H9 (cell line): ENCODE measurements around the gene CDYL2. TPM values are rescaled to one million over a fixed set of nuclear protein-coding genes. Genes with fewer than 3 reads are reported as not detected.

Source experiments
- DNase-seq: peaks from one replicate; pipeline ENCODE4 v3.0.0-alpha.2; 2017
- H2AFZ ChIP-seq: one replicate; pipeline ENCODE4 v1.6.1; 2013; ENCODE audit warnings: mild to moderate bottlenecking, low read length, control low read depth, moderate library complexity
- H2AK5ac ChIP-seq: 2 replicates; pipeline ENCODE4 v1.6.1; 2013; ENCODE audit warnings: low read length, control low read depth, mixed read lengths; ENCODE audit not compliant: insufficient read length
- H2BK120ac ChIP-seq: one replicate; pipeline ENCODE4 v1.6.1; 2013; ENCODE audit warnings: low read depth, mild to moderate bottlenecking, low read length, control low read depth, inconsistent platforms; ENCODE audit not compliant: poor library complexity, severe bottlenecking
- H2BK12ac ChIP-seq: 2 replicates; pipeline ENCODE4 v1.6.1; 2013; ENCODE audit warnings: low read length, control low read depth, mixed read lengths, low read depth; ENCODE audit not compliant: insufficient read length
- H2BK15ac ChIP-seq: 2 replicates; pipeline ENCODE4 v1.6.1; 2013; ENCODE audit warnings: low read depth, low read length, control low read depth
- H2BK20ac ChIP-seq: one replicate; pipeline ENCODE4 v1.6.1; 2013; ENCODE audit warnings: low read depth, mild to moderate bottlenecking, low read length, control low read depth, inconsistent platforms; ENCODE audit not compliant: poor library complexity, severe bottlenecking
- H2BK5ac ChIP-seq: 2 replicates; pipeline ENCODE4 v1.6.1; 2013; ENCODE audit warnings: low read length, control low read depth, mixed read lengths; ENCODE audit not compliant: insufficient read length
- H3K14ac ChIP-seq: 2 replicates; pipeline ENCODE4 v1.6.1; 2013; ENCODE audit warnings: low read length, control low read depth; ENCODE audit not compliant: insufficient read depth
- H3K18ac ChIP-seq: 2 replicates; pipeline ENCODE4 v1.6.1; 2013; ENCODE audit warnings: low read depth, mild to moderate bottlenecking, mixed read lengths, low read length, control low read depth; ENCODE audit not compliant: insufficient read length
- H3K23ac ChIP-seq: 2 replicates; pipeline ENCODE4 v1.6.1; 2013; ENCODE audit warnings: low read length, control low read depth, mixed read lengths, low read depth; ENCODE audit not compliant: insufficient read length
- H3K23me2 ChIP-seq: 2 replicates; pipeline ENCODE4 v1.6.1; 2013; ENCODE audit warnings: low read depth, mild to moderate bottlenecking, mixed read lengths, low read length, control low read depth; ENCODE audit not compliant: insufficient read length, poor library complexity, severe bottlenecking
- H3K27ac ChIP-seq: 2 replicates; pipeline ENCODE4 v1.5.1; 2013; ENCODE audit warnings: low read length, control low read depth, mixed read lengths, low read depth; ENCODE audit not compliant: insufficient read length
- H3K27me3 ChIP-seq: 2 replicates; pipeline ENCODE4 v1.6.1; 2013; ENCODE audit warnings: low read length, control low read depth, inconsistent platforms; ENCODE audit not compliant: insufficient read depth
- H3K4ac ChIP-seq: 2 replicates; pipeline ENCODE4 v1.6.1; 2013; ENCODE audit warnings: low read depth, mild to moderate bottlenecking, control low read depth, inconsistent platforms, low read length, moderate library complexity
- H3K4me1 ChIP-seq: 2 replicates; pipeline ENCODE4 v1.6.1; 2013; ENCODE audit warnings: low read length, control low read depth, inconsistent platforms; ENCODE audit not compliant: insufficient read depth
- H3K4me2 ChIP-seq: 2 replicates; pipeline ENCODE4 v1.6.1; 2013; ENCODE audit warnings: low read length, control low read depth, mixed read lengths; ENCODE audit not compliant: insufficient read length, insufficient read depth
- H3K56ac ChIP-seq: 2 replicates; pipeline ENCODE4 v1.6.1; 2013; ENCODE audit warnings: low read depth, mild to moderate bottlenecking, mixed read lengths, low read length, control low read depth; ENCODE audit not compliant: insufficient read length
- H3K79me1 ChIP-seq: 2 replicates; pipeline ENCODE4 v1.6.1; 2013; ENCODE audit warnings: low read depth, mild to moderate bottlenecking, moderate library complexity, low read length, control low read depth, inconsistent platforms; ENCODE audit not compliant: insufficient read depth, poor library complexity, severe bottlenecking
- H3K79me2 ChIP-seq: 2 replicates; pipeline ENCODE4 v1.6.1; 2013; ENCODE audit warnings: low read length, control low read depth, inconsistent platforms; ENCODE audit not compliant: insufficient read depth
- H3K9ac ChIP-seq: 2 replicates; pipeline ENCODE4 v1.6.1; 2013; ENCODE audit warnings: low read length, control low read depth, mixed read lengths; ENCODE audit not compliant: insufficient read length; ENCODE audit errors: extremely low read depth
- H3K9me3 ChIP-seq: one replicate; pipeline ENCODE4 v1.6.1; 2013; ENCODE audit warnings: low read depth, low read length, inconsistent platforms; ENCODE audit not compliant: control insufficient read depth
- H3T11ph ChIP-seq: one replicate; pipeline ENCODE4 v1.6.1; 2013; ENCODE audit warnings: mild to moderate bottlenecking, low read length, control low read depth, inconsistent platforms
- H4K20me1 ChIP-seq: one replicate; pipeline ENCODE4 v1.6.1; 2013; ENCODE audit not compliant: control insufficient read depth, insufficient read length, insufficient read depth
- H4K5ac ChIP-seq: 2 replicates; pipeline ENCODE4 v1.6.1; 2013; ENCODE audit warnings: low read depth, mild to moderate bottlenecking, mixed read lengths, low read length, control low read depth; ENCODE audit not compliant: insufficient read length
- H4K8ac ChIP-seq: replicated peaks from 2 replicates; pipeline ENCODE4 v1.6.1; 2013; ENCODE audit warnings: low read length, control low read depth, mixed read lengths, low read depth; ENCODE audit not compliant: insufficient read length
- H4K91ac ChIP-seq: 2 replicates; pipeline ENCODE4 v1.6.1; 2013; ENCODE audit warnings: low read depth, mild to moderate bottlenecking, moderate library complexity, mixed read lengths, low read length, control low read depth; ENCODE audit not compliant: insufficient read length
- H3K27ac Mint-ChIP-seq, 3 experiments: 2 replicates in 2 of 3; 3 replicates in 1 of 3; pipeline ENCODE4 v1.8.0; 2020 to 2021; ENCODE audit warnings: mixed read lengths in 3 of 3, mild to moderate bottlenecking in 1 of 3, moderate library complexity in 1 of 3
- H3K27me3 Mint-ChIP-seq: 2 replicates; pipeline ENCODE4 v1.8.0; 2021; ENCODE audit warnings: low read depth, mild to moderate bottlenecking, moderate library complexity, mixed read lengths
- H3K36me3 Mint-ChIP-seq, 3 experiments: 2 replicates in 2 of 3; 3 replicates in 1 of 3; pipeline ENCODE4 v1.8.0; 2020 to 2021; ENCODE audit warnings: low read depth in 3 of 3, mixed read lengths in 3 of 3; ENCODE audit not compliant: insufficient read depth in 1 of 3
- H3K4me1 Mint-ChIP-seq, 2 experiments: 2 replicates each; pipeline ENCODE4 v1.8.0; 2020; ENCODE audit warnings: mixed read lengths in 2 of 2
- H3K4me3 Mint-ChIP-seq, 2 experiments: 2 replicates in 1 of 2; 3 replicates in 1 of 2; pipeline ENCODE4 v1.8.0; 2020 to 2021; ENCODE audit warnings: mild to moderate bottlenecking in 2 of 2, mixed read lengths in 2 of 2, moderate library complexity in 1 of 2
- H3K9me3 Mint-ChIP-seq, 2 experiments: 2 replicates in 1 of 2; 3 replicates in 1 of 2; pipeline ENCODE4 v1.8.0; 2020; ENCODE audit warnings: mild to moderate bottlenecking in 2 of 2, mixed read lengths in 2 of 2, moderate library complexity in 1 of 2
- WGBS: extraction: QIAGEN DNeasy Blood & Tissue Kit; methylation state at CpG from one replicate; pipeline ENCODE4 v1.1.7; 2013; ENCODE audit warnings: missing lambda C conversion rate, low lambda C conversion rate, mixed read lengths; ENCODE audit not compliant: insufficient read length; ENCODE audit errors: extremely low coverage; 5-methylcytosine and 5-hydroxymethylcytosine counted together
- total RNA-seq: library from RNA; stranded (reverse); gene quantifications from 2 replicates; pipeline ENCODE4 v1.2.1, GENCODE V29; 2021
- TF ChIP-seq, protein P1 (sequence below): fragments of 200-600 bp; sonication (generic); conservative IDR thresholded peaks from 3 replicates; pipeline ENCODE4 v1.8.0; 2021; ENCODE audit warnings: antibody characterized with exemption, mild to moderate bottlenecking

CDYL2 gene
- total RNA-seq, 1 experiment from 2014 or later: 4.2 TPM

DNA sequence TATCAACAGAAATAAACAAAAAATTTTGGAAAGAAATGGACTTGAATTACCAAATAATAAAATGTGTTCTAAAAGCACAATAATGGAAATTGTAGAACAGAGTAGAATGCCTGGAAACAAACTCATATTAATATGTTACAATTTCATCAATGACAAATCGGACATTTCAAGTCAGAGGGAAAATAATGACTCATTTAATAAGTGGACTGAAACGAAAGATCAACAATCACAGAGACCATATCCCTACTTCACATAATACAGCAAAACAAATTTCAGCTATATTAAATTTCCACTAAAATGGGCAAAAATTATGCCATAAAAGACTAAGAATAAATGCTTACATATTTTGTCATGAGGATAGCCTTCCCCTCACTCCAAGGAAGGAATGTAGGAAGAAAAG, 25.7 kb downstream of the CDYL2 start:
- Histone ChIP-seq H3K27ac (no peak overlapping the region), H3K23ac (no peak overlapping the region), H4K20me1 (no peaks in the 10 kb centered on the region), H3K4ac (no peak overlapping the region), H3K14ac (no peak overlapping the region), H3K18ac (no peak overlapping the region), H2BK15ac (no peak overlapping the region), H3K9ac (no peak overlapping the region), H3K23me2 (no peaks in the 10 kb centered on the region), H4K91ac (no peak overlapping the region), H3K4me2 (no peak overlapping the region), H3K27me3 (no peaks in the 10 kb centered on the region), H3K56ac (no peak overlapping the region), H4K8ac (no peak overlapping the region), H4K5ac (no peak overlapping the region), H2AFZ (no peak overlapping the region), H2BK20ac (no peak overlapping the region), H2AK5ac (no peak overlapping the region), H3K79me1 (no peaks in the 10 kb centered on the region), H2BK120ac (no peak overlapping the region), H2BK5ac (no peak overlapping the region), H3T11ph (no peak overlapping the region), H3K9me3 (no peaks in the 10 kb centered on the region), H2BK12ac (no peak overlapping the region), H3K79me2 (no peaks in the 10 kb centered on the region), H3K4me1 (no peaks in the 10 kb centered on the region)
- Mint-ChIP-seq H3K27me3 (no peaks in the 10 kb centered on the region), H3K4me3 (no peak overlapping the region), H3K36me3 (peaks cover 0 to 5% (median 0%) of the 10 kb centered on the region in 3 experiments; a peak in 2 of 7 replicates), H3K27ac (no peak overlapping the region), H3K9me3 (peaks cover 7 to 16% of the 10 kb centered on the region in 2 experiments; a peak in 3 of 5 replicates), H3K4me1 (no peaks in the 10 kb centered on the region)
- TF ChIP-seq, protein P1, sequence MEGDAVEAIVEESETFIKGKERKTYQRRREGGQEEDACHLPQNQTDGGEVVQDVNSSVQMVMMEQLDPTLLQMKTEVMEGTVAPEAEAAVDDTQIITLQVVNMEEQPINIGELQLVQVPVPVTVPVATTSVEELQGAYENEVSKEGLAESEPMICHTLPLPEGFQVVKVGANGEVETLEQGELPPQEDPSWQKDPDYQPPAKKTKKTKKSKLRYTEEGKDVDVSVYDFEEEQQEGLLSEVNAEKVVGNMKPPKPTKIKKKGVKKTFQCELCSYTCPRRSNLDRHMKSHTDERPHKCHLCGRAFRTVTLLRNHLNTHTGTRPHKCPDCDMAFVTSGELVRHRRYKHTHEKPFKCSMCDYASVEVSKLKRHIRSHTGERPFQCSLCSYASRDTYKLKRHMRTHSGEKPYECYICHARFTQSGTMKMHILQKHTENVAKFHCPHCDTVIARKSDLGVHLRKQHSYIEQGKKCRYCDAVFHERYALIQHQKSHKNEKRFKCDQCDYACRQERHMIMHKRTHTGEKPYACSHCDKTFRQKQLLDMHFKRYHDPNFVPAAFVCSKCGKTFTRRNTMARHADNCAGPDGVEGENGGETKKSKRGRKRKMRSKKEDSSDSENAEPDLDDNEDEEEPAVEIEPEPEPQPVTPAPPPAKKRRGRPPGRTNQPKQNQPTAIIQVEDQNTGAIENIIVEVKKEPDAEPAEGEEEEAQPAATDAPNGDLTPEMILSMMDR: no peak
- no peak for DNase-seq
- WGBS: no CpG with 5 or more reads among the region's 2 CpGs
